HAP-1 (cell line): ENCODE data around the gene SNX25.

ENCODE experiments used
- DNase-seq, 2 experiments: peaks; one replicate each; pipeline ENCODE4 v3.0.0-alpha.2; 2016 to 2020; ENCODE audit warnings: low spot score in 2 of 2
- H3K27me3 ChIP-seq: fragments of 250-450 bp; sonication (Bioruptor Pico); 2 replicates; pipeline ENCODE4 v1.5.1; 2020; ENCODE audit warnings: low read depth, mild to moderate bottlenecking, moderate library complexity
- H3K36me3 ChIP-seq: fragments of 250-450 bp; sonication (Bioruptor Pico); replicated peaks from 2 replicates; pipeline ENCODE4 v1.5.1; 2020; ENCODE audit warnings: mild to moderate bottlenecking
- H3K4me1 ChIP-seq: fragments of 250-450 bp; sonication (Bioruptor Pico); 2 replicates; pipeline ENCODE4 v1.5.1; 2020; ENCODE audit warnings: mild to moderate bottlenecking
- H3K4me3 ChIP-seq: fragments of 250-450 bp; sonication (Bioruptor Pico); 2 replicates; pipeline ENCODE4 v1.5.1; 2020; ENCODE audit warnings: mild to moderate bottlenecking, moderate library complexity
- H3K9me3 ChIP-seq: fragments of 250-450 bp; sonication (Bioruptor Pico); 2 replicates; pipeline ENCODE4 v1.5.1; 2020; ENCODE audit warnings: mild to moderate bottlenecking, moderate library complexity
- in situ Hi-C: fragments of 300-500 bp; cut with MboI; formaldehyde crosslinking; loops from 3 replicates; pipeline ENCODE4 v1.14.3; 2020; ENCODE audit warnings: low sequenced_read_pairs, inconsistent platforms, mixed read lengths

SNX25 gene

GRCh38 chr4:185390941-185391340 is 181.5 kb downstream of the SNX25 start:
- Histone ChIP-seq H3K36me3 (no peaks in the 10 kb centered on the region), H3K9me3 (no peaks in the 10 kb centered on the region; the same call in 1 of the 2 replicates), H3K4me1 (peaks cover 16% of the 10 kb centered on the region), H3K27me3 (no peaks in the 10 kb centered on the region), H3K4me3 (no peak overlapping the region)
- in situ Hi-C loops: loop anchor here (10.0 kb wide), 1 partner anchor 186 kb away; the partner anchor contains the start of genes CFAP97 and SNX25
- no peak for DNase-seq

GRCh38 chr4:185392156-185392555 is 182.8 kb downstream of the SNX25 start:
- Histone ChIP-seq H3K9me3 (no peaks in the 10 kb centered on the region; the same call in 1 of the 2 replicates), H3K4me1 (peaks cover 17% of the 10 kb centered on the region), H3K4me3 (no peak overlapping the region), H3K27me3 (no peaks in the 10 kb centered on the region), H3K36me3 (no peaks in the 10 kb centered on the region)
- in situ Hi-C loops: loop anchor here (10.0 kb wide), 1 partner anchor 187 kb away; the partner anchor contains the start of genes CFAP97 and SNX25
- no peak for DNase-seq

- H3K27me3 ChIP-seq: no peaks in the 10 kb centered on the region
- no peaks in the 10 kb centered on the region; the same call in 1 of the 2 replicates for H3K9me3 ChIP-seq
- H3K4me1 ChIP-seq: peaks cover 20% of the 10 kb centered on the region
- no peak for DNase-seq
- in situ Hi-C loops: loop anchor here (10.0 kb wide), 1 partner anchor 190 kb away; the partner anchor contains the start of genes CFAP97 and SNX25
- peaks cover 7% of the 10 kb centered on the region; the same call in 1 of the 2 replicates for H3K36me3 ChIP-seq
- peak overlapping the region; percentile 55 for H3K4me3 ChIP-seq
Measured at GRCh38 chr4:185394568-185395237, 185.3 kb downstream of the SNX25 start.

- Histone ChIP-seq H3K4me3 (peak within 1 kb of the TSS; percentile 55), H3K4me1 (peaks cover 20% of the 10 kb centered on the region), H3K36me3 (peaks cover 7% of the 10 kb centered on the region; the same call in 1 of the 2 replicates), H3K9me3 (no peaks in the 10 kb centered on the region), H3K27me3 (no peaks in the 10 kb centered on the region)
- peak in 1 of 2 experiments; percentile 76 for DNase-seq
- in situ Hi-C loops: loop anchor here (10.0 kb wide), 1 partner anchor 191 kb away; the partner anchor contains the start of genes CFAP97 and SNX25
Measured at GRCh38 chr4:185395238-185395955, 186.0 kb downstream of the SNX25 start, which contains the start of gene LRP2BP. Gene LRP2BP, minus strand, starts transcription at chr4:185395924. Its CDS starts 17,738 bp downstream, at chr4:185378186.

GRCh38 chr4:185395956-185396723 is 186.7 kb downstream of the SNX25 start:
- H3K9me3 ChIP-seq: no peaks in the 10 kb centered on the region
- no peaks in the 10 kb centered on the region for H3K27me3 ChIP-seq
- H3K36me3 ChIP-seq: peaks cover 11% of the 10 kb centered on the region; the same call in 1 of the 2 replicates
- in situ Hi-C loops: loop anchor here (10.0 kb wide), 1 partner anchor 191 kb away; the partner anchor contains the start of genes CFAP97 and SNX25
- H3K4me3 ChIP-seq: peak overlapping the region; percentile 55
- peaks cover 20% of the 10 kb centered on the region for H3K4me1 ChIP-seq
- DNase-seq: peak; percentile 94 to 96

- DNase-seq: no peak
- peaks cover 20% of the 10 kb centered on the region for H3K4me1 ChIP-seq
Measured at GRCh38 chr4:185396724-185397385, 187.5 kb downstream of the SNX25 start, which contains the start of gene ANKRD37. Gene ANKRD37, plus strand, starts transcription at chr4:185396841. Its CDS starts 83 bp downstream, at chr4:185396924.

GRCh38 chr4:185398618-185399017 is 189.2 kb downstream of the SNX25 start:
- Histone ChIP-seq H3K36me3 (peaks cover 15% of the 10 kb centered on the region), H3K9me3 (no peaks in the 10 kb centered on the region), H3K4me3 (no peak overlapping the region), H3K27me3 (no peaks in the 10 kb centered on the region), H3K4me1 (peaks cover 20% of the 10 kb centered on the region)
- no peak for DNase-seq
- in situ Hi-C loops: loop anchor here (10.0 kb wide), 1 partner anchor 194 kb away; the partner anchor contains the start of genes CFAP97 and SNX25

More at GRCh38 chr4:185396724-185397385, 187.5 kb downstream of the SNX25 start, which contains the start of gene ANKRD37:
- in situ Hi-C loops: loop anchor here (10.0 kb wide), 1 partner anchor 192 kb away; the partner anchor contains the start of genes CFAP97 and SNX25
- no peaks in the 10 kb centered on the region for H3K27me3 ChIP-seq
- peaks cover 11% of the 10 kb centered on the region; the same call in 1 of the 2 replicates for H3K36me3 ChIP-seq
- H3K4me3 ChIP-seq: peak within 1 kb of the TSS; percentile 55
- no peaks in the 10 kb centered on the region for H3K9me3 ChIP-seq

GRCh38 chr4:185399466-185399865 is 190.1 kb downstream of the SNX25 start:
- Histone ChIP-seq H3K36me3 (peaks cover 15% of the 10 kb centered on the region), H3K4me1 (peaks cover 17% of the 10 kb centered on the region), H3K27me3 (no peaks in the 10 kb centered on the region), H3K4me3 (no peak overlapping the region), H3K9me3 (no peaks in the 10 kb centered on the region)
- DNase-seq: no peak
- in situ Hi-C loops: loop anchor here (10.0 kb wide), 1 partner anchor 195 kb away; the partner anchor contains the start of genes CFAP97 and SNX25

- Histone ChIP-seq H3K36me3 (peaks cover 20% of the 10 kb centered on the region), H3K9me3 (no peaks in the 10 kb centered on the region)
- in situ Hi-C loops: no loop called here
Measured at GRCh38 chr4:185404031-185404430, 194.6 kb downstream of the SNX25 start.

GRCh38 chr4:185405296-185405999 is 196.1 kb downstream of the SNX25 start:
- Histone ChIP-seq H3K4me1 (no peaks in the 10 kb centered on the region), H3K4me3 (no peak overlapping the region), H3K9me3 (no peaks in the 10 kb centered on the region), H3K27me3 (no peaks in the 10 kb centered on the region), H3K36me3 (peaks cover 16% of the 10 kb centered on the region)
- DNase-seq: no peak
- in situ Hi-C loops: no loop called here

More at GRCh38 chr4:185404031-185404430, 194.6 kb downstream of the SNX25 start:
- no peak for DNase-seq
- Histone ChIP-seq H3K27me3 (no peaks in the 10 kb centered on the region), H3K4me1 (no peaks in the 10 kb centered on the region), H3K4me3 (no peak overlapping the region)

- Histone ChIP-seq H3K27me3 (no peaks in the 10 kb centered on the region), H3K36me3 (peaks cover 15% of the 10 kb centered on the region), H3K9me3 (no peaks in the 10 kb centered on the region), H3K4me1 (no peaks in the 10 kb centered on the region), H3K4me3 (no peak overlapping the region)
- no peak for DNase-seq
- in situ Hi-C loops: no loop called here
Measured at GRCh38 chr4:185408432-185408831, 199.0 kb downstream of the SNX25 start.

- Histone ChIP-seq H3K4me3 (no peak overlapping the region), H3K4me1 (no peaks in the 10 kb centered on the region), H3K9me3 (no peaks in the 10 kb centered on the region), H3K36me3 (peaks cover 29% of the 10 kb centered on the region), H3K27me3 (no peaks in the 10 kb centered on the region)
- in situ Hi-C loops: no loop called here
- DNase-seq: no peak
Measured at GRCh38 chr4:185411849-185412248, 202.5 kb downstream of the SNX25 start.
